Keratinocyte (primary cell): ENCODE results near the gene SVOP. TPM values are rescaled to one million over a fixed set of nuclear protein-coding genes. Genes with fewer than 3 reads are reported as not detected.

Experiments
- DNase-seq: peaks from one replicate; pipeline ENCODE4 v3.0.0-alpha.2; 2011; ENCODE audit warnings: low read depth, missing footprints, low spot score
- FAIRE-seq: peaks from 2 replicates; lab custom pipeline; 2011; peaks lifted over from hg19 to GRCh38; lab: Jason Lieb, UNC
- H2AFZ ChIP-seq: 2 replicates; pipeline ENCODE4 v1.6.0; 2012; ENCODE audit warnings: low read length, control low read depth, inconsistent platforms; ENCODE audit not compliant: control insufficient read depth
- H3K27ac ChIP-seq: 2 replicates; pipeline ENCODE4 v1.5.1; 2011; ENCODE audit warnings: low read length; ENCODE audit not compliant: control insufficient read depth, insufficient read depth
- H3K27me3 ChIP-seq: 3 replicates; pipeline ENCODE4 v1.6.0; 2011; ENCODE audit warnings: low read length; ENCODE audit not compliant: control insufficient read depth, insufficient read depth; ENCODE audit errors: extremely low read depth
- H3K36me3 ChIP-seq, 2 experiments: 2 replicates in 1 of 2; 3 replicates in 1 of 2; pipeline ENCODE4 v1.5.1; 2011; ENCODE audit warnings: low read length in 2 of 2, mild to moderate bottlenecking in 1 of 2; ENCODE audit not compliant: control insufficient read depth in 2 of 2, insufficient read depth in 2 of 2; ENCODE audit errors: extremely low read depth in 1 of 2
- H3K4me1 ChIP-seq: 3 replicates; pipeline ENCODE4 v1.5.1; 2011; ENCODE audit warnings: low read length; ENCODE audit not compliant: control insufficient read depth, insufficient read depth; ENCODE audit errors: extremely low read depth
- H3K4me2 ChIP-seq: 3 replicates; pipeline ENCODE4 v1.6.0; 2011; ENCODE audit warnings: low read depth, low read length; ENCODE audit not compliant: control insufficient read depth, insufficient read depth; ENCODE audit errors: extremely low read depth
- H3K4me3 ChIP-seq, 3 experiments: fragments of 200-600 bp in 1 of 3; sonication (generic) in 1 of 3; 2 replicates in 2 of 3; 3 replicates in 1 of 3; pipeline ENCODE4 v1.5.1; 2011 to 2016; ENCODE audit warnings: low read length in 3 of 3, mild to moderate bottlenecking in 3 of 3, control low read depth in 2 of 3, inconsistent platforms in 1 of 3, low read depth in 1 of 3, mixed read lengths in 1 of 3, mixed run types in 1 of 3, moderate library complexity in 1 of 3; ENCODE audit not compliant: control insufficient read depth in 2 of 3, insufficient read depth in 2 of 3; ENCODE audit errors: extremely low read depth in 1 of 3
- H3K79me2 ChIP-seq: 2 replicates; pipeline ENCODE4 v1.6.0; 2012; ENCODE audit warnings: low read length; ENCODE audit not compliant: control insufficient read depth, insufficient read depth
- H3K9ac ChIP-seq: 3 replicates; pipeline ENCODE4 v1.6.0; 2011; ENCODE audit warnings: low read length; ENCODE audit not compliant: control insufficient read depth, insufficient read depth; ENCODE audit errors: extremely low read depth
- H3K9me1 ChIP-seq: 3 replicates; pipeline ENCODE4 v1.6.0; 2011; ENCODE audit warnings: low read length; ENCODE audit not compliant: control insufficient read depth, insufficient read depth; ENCODE audit errors: extremely low read depth
- H3K9me3 ChIP-seq: 2 replicates; pipeline ENCODE4 v1.5.1; 2012; ENCODE audit warnings: low read depth, low read length; ENCODE audit not compliant: control insufficient read depth
- H4K20me1 ChIP-seq: 3 replicates; pipeline ENCODE4 v1.6.0; 2011; ENCODE audit warnings: low read length; ENCODE audit not compliant: control insufficient read depth, insufficient read depth; ENCODE audit errors: extremely low read depth
- EZH2 ChIP-seq: IDR thresholded peaks from one replicate; pipeline ENCODE4 v1.6.1; 2012; ENCODE audit warnings: inconsistent platforms, mild to moderate bottlenecking, low read length, moderate library complexity
- dilution Hi-C: fragments of 300-500 bp; cut with MboI; formaldehyde crosslinking; loops from one replicate; pipeline ENCODE4 v1.7.0; 2020; ENCODE audit warnings: low sequenced_read_pairs; ENCODE audit not compliant: extremely low pct_ligation_motif_present
- polyA plus RNA-seq, 5 experiments: library from polyadenylated mRNA; depleted of rRNA in 3 of 5; stranded (reverse) in 3 of 5; stranded (forward) in 1 of 5; unstranded in 1 of 5; fragments of >200 nt; gene quantifications; 1 replicate in 1 of 5; 2 replicates in 3 of 5; 3 replicates in 1 of 5; pipeline versions ENCODE4 v1.2.1 to v1.2.3, GENCODE V29; 2011 to 2012; ENCODE audit warnings: missing spikeins in 2 of 5, low read depth in 1 of 5, low replicate concordance in 1 of 5
- TF ChIP-seq, protein P1 (sequence below), 3 experiments: IDR thresholded peaks in 1 of 3; conservative IDR thresholded peaks in 1 of 3; optimal IDR thresholded peaks in 1 of 3; 2 replicates in 2 of 3; 3 replicates in 1 of 3; pipeline versions ENCODE3 to v1.5.1; 2011; ENCODE audit warnings: low read length in 3 of 3, mild to moderate bottlenecking in 3 of 3, moderate library complexity in 2 of 3, control low read depth in 1 of 3, inconsistent platforms in 1 of 3; ENCODE audit not compliant: insufficient read depth in 2 of 3; ENCODE audit errors: extremely low read depth in 1 of 3

Gene SVOP
- polyA plus RNA-seq, 1 donor (not counting 4 experiments of a cell fraction or from before 2014, with no cell fraction given), result not detected

DNA sequence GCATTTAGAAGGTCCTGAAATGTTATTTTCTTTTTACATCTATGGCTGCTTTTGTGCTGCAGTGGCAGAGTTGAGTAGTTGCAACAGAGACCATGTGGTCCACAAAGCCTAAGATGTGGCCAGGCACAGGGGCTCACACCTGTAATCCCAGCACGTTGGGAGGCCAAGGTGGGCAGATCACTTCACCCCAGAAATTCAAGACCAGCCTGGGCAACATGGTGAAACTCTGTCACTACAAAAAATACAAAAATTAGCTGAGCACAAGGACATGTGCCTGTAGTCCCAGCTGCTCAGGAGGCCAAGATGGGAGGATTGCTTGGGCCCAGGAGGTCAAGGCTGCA lies 45.0 kb upstream of the SVOP start:
- DNase-seq, result no peak
- H2AFZ ChIP-seq, result no peak overlapping the region
- no peaks in the 10 kb centered on the region for H3K79me2 ChIP-seq
- dilution Hi-C loops, result no loop called here
- H3K9me3 ChIP-seq, result no peaks in the 10 kb centered on the region
- no peak overlapping the region for H3K4me3 ChIP-seq
- no peak overlapping the region for H3K9ac ChIP-seq
- no peak for FAIRE-seq
- no peaks in the 10 kb centered on the region for H3K9me1 ChIP-seq
- no peaks in the 10 kb centered on the region for H3K27me3 ChIP-seq
- H3K27ac ChIP-seq, result no peak overlapping the region
- TF ChIP-seq, protein P1, sequence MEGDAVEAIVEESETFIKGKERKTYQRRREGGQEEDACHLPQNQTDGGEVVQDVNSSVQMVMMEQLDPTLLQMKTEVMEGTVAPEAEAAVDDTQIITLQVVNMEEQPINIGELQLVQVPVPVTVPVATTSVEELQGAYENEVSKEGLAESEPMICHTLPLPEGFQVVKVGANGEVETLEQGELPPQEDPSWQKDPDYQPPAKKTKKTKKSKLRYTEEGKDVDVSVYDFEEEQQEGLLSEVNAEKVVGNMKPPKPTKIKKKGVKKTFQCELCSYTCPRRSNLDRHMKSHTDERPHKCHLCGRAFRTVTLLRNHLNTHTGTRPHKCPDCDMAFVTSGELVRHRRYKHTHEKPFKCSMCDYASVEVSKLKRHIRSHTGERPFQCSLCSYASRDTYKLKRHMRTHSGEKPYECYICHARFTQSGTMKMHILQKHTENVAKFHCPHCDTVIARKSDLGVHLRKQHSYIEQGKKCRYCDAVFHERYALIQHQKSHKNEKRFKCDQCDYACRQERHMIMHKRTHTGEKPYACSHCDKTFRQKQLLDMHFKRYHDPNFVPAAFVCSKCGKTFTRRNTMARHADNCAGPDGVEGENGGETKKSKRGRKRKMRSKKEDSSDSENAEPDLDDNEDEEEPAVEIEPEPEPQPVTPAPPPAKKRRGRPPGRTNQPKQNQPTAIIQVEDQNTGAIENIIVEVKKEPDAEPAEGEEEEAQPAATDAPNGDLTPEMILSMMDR (optimal IDR thresholded peaks at IDR 0.05 in 1 of 3, IDR thresholded peaks at IDR 0.05 in 1 of 3, conservative IDR thresholded peaks at IDR 0.05 in 1 of 3; ENCODE audit: extremely low read depth in 1 of 3, insufficient read depth in 2 of 3, low read length in 3 of 3), result no peak
- TF ChIP-seq EZH2, result no peak
- peaks cover 0 to 4% of the 10 kb centered on the region in 2 experiments for H3K36me3 ChIP-seq
- no peak overlapping the region for H3K4me2 ChIP-seq
- H4K20me1 ChIP-seq, result no peaks in the 10 kb centered on the region
- H3K4me1 ChIP-seq, result no peaks in the 10 kb centered on the region

DNA sequence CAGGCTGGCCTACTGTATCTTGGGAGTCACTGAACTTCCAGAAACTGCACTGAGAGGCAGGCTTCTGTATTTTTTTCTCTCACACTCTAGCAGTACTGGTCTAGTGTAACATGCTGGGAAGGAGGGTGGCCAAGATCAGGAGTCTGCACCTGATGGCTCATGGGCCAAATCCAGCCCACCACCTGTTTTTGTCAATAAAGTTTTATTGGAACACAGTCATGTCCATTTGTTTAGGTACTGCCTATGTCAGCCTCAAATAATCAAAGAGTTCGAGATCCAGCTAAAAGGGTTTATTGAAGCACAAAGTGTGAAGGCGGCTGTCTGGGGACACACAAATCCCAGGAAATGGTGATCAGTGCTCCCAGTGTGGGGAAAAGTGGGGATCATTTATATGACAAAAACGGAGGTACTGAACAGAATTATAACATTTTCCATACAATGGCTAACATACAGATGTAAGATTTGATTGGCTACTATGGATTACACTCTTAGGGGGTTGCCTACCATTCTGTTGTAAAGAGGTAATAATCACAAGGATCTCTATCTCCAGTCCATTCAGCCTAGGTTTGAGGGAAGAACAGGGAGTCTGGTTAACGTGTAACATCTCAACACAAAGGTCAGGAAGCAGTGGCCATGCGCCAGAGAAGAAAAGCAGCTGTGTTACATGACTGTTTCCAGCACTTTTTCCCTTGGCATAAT lies 44.4 kb upstream of the SVOP start:
- Histone ChIP-seq H4K20me1 (no peaks in the 10 kb centered on the region), H3K4me1 (no peaks in the 10 kb centered on the region), H3K9me1 (no peaks in the 10 kb centered on the region), H3K4me3 (no peak overlapping the region), H3K9me3 (no peaks in the 10 kb centered on the region), H3K36me3 (peaks cover 0 to 4% of the 10 kb centered on the region in 2 experiments), H2AFZ (no peak overlapping the region), H3K9ac (no peak overlapping the region), H3K27me3 (no peaks in the 10 kb centered on the region), H3K27ac (no peak overlapping the region), H3K79me2 (no peaks in the 10 kb centered on the region), H3K4me2 (no peak overlapping the region)
- FAIRE-seq, result no peak
- no peak for TF ChIP-seq EZH2
- TF ChIP-seq, protein P1 (optimal IDR thresholded peaks at IDR 0.05 in 1 of 3, IDR thresholded peaks at IDR 0.05 in 1 of 3, conservative IDR thresholded peaks at IDR 0.05 in 1 of 3; ENCODE audit: extremely low read depth in 1 of 3, insufficient read depth in 2 of 3, low read length in 3 of 3), result no peak
- no peak for DNase-seq
- dilution Hi-C loops, result no loop called here
